ENCODE measurements around the gene TMEM89.

- TF ChIP-seq ZNF23 (tag by site-specific recombination; IDR thresholded peaks at IDR 0.05; ENCODE audit: borderline replicate concordance) (no peak), ZNF561 (tag by site-specific recombination; IDR thresholded peaks at IDR 0.05; ENCODE audit: borderline replicate concordance) (no peak), KLF10 (tag by site-specific recombination; IDR thresholded peaks at IDR 0.05) (no peak), ZBTB21 (tag by site-specific recombination; IDR thresholded peaks at IDR 0.05) (no peak), ZNF664 (tag by site-specific recombination; IDR thresholded peaks at IDR 0.05) (no peak), HOXA7 (CRISPR knock-in tag; IDR thresholded peaks at IDR 0.05; ENCODE audit: borderline replicate concordance) (no peak), ZNF121 (tag by site-specific recombination; IDR thresholded peaks at IDR 0.05) (no peak), ZBTB8A (tag by site-specific recombination; IDR thresholded peaks at IDR 0.05) (no peak)
- TF ChIP-seq, protein P1, sequence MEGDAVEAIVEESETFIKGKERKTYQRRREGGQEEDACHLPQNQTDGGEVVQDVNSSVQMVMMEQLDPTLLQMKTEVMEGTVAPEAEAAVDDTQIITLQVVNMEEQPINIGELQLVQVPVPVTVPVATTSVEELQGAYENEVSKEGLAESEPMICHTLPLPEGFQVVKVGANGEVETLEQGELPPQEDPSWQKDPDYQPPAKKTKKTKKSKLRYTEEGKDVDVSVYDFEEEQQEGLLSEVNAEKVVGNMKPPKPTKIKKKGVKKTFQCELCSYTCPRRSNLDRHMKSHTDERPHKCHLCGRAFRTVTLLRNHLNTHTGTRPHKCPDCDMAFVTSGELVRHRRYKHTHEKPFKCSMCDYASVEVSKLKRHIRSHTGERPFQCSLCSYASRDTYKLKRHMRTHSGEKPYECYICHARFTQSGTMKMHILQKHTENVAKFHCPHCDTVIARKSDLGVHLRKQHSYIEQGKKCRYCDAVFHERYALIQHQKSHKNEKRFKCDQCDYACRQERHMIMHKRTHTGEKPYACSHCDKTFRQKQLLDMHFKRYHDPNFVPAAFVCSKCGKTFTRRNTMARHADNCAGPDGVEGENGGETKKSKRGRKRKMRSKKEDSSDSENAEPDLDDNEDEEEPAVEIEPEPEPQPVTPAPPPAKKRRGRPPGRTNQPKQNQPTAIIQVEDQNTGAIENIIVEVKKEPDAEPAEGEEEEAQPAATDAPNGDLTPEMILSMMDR (tag by site-specific recombination; IDR thresholded peaks at IDR 0.05), result no peak
- TF ChIP-seq, protein P2, sequence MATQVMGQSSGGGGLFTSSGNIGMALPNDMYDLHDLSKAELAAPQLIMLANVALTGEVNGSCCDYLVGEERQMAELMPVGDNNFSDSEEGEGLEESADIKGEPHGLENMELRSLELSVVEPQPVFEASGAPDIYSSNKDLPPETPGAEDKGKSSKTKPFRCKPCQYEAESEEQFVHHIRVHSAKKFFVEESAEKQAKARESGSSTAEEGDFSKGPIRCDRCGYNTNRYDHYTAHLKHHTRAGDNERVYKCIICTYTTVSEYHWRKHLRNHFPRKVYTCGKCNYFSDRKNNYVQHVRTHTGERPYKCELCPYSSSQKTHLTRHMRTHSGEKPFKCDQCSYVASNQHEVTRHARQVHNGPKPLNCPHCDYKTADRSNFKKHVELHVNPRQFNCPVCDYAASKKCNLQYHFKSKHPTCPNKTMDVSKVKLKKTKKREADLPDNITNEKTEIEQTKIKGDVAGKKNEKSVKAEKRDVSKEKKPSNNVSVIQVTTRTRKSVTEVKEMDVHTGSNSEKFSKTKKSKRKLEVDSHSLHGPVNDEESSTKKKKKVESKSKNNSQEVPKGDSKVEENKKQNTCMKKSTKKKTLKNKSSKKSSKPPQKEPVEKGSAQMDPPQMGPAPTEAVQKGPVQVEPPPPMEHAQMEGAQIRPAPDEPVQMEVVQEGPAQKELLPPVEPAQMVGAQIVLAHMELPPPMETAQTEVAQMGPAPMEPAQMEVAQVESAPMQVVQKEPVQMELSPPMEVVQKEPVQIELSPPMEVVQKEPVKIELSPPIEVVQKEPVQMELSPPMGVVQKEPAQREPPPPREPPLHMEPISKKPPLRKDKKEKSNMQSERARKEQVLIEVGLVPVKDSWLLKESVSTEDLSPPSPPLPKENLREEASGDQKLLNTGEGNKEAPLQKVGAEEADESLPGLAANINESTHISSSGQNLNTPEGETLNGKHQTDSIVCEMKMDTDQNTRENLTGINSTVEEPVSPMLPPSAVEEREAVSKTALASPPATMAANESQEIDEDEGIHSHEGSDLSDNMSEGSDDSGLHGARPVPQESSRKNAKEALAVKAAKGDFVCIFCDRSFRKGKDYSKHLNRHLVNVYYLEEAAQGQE (tag by site-specific recombination; IDR thresholded peaks at IDR 0.05), result no peak
Measured at GRCh38 chr3:48624767-48625166, 3.2 kb upstream of the TMEM89 start.

All from HEK293 (cell line).